Endothelial cell of umbilical vein (primary cell): ENCODE results near the gene PWWP3B.

Source experiments
- EZH2 ChIP-seq: IDR thresholded peaks from 2 replicates; pipeline ENCODE4 v1.6.1; 2012; ENCODE audit warnings: borderline replicate concordance, low read depth, mild to moderate bottlenecking, moderate library complexity, low read length, inconsistent platforms; ENCODE audit not compliant: severe bottlenecking
- FOS ChIP-seq: IDR thresholded peaks from 2 replicates; pipeline ENCODE4 v1.6.1; 2011; ENCODE audit warnings: mild to moderate bottlenecking, low read length, moderate library complexity, borderline replicate concordance; ENCODE audit not compliant: insufficient read depth
- GATA2 ChIP-seq: IDR thresholded peaks from 2 replicates; pipeline ENCODE4 v1.7.0; 2011; ENCODE audit warnings: low read depth, mild to moderate bottlenecking, moderate library complexity, mixed read lengths, low read length; ENCODE audit not compliant: insufficient read length, insufficient read depth
- JUN ChIP-seq: IDR thresholded peaks from 2 replicates; pipeline ENCODE4 v1.6.1; 2011; ENCODE audit warnings: borderline replicate concordance, low read depth; ENCODE audit not compliant: insufficient read length, insufficient read depth
- MYC ChIP-seq: IDR thresholded peaks from one replicate; pipeline ENCODE4 v1.6.1; 2011; ENCODE audit warnings: mild to moderate bottlenecking, low read depth, low read length
- POLR2A ChIP-seq: IDR thresholded peaks from 2 replicates; pipeline ENCODE4 v1.6.1; 2012; ENCODE audit warnings: low read depth, mild to moderate bottlenecking, control low read depth, low read length
- POLR2AphosphoS5 ChIP-seq: IDR thresholded peaks from 2 replicates; pipeline ENCODE4 v1.6.1; 2012; ENCODE audit warnings: low read depth, mild to moderate bottlenecking, control low read depth, low read length, moderate library complexity; ENCODE audit not compliant: insufficient read depth
- TF ChIP-seq, protein P1 (sequence below), 2 donors: IDR thresholded peaks; 1 replicate in 1 of 2; 2 replicates in 1 of 2; pipeline ENCODE4 v1.5.1; 2011; ENCODE audit warnings: low read length in 2 of 2, mild to moderate bottlenecking in 2 of 2, moderate library complexity in 2 of 2, control low read depth in 1 of 2, inconsistent platforms in 1 of 2, low read depth in 1 of 2; ENCODE audit not compliant: insufficient read depth in 1 of 2; ENCODE audit errors: extremely low read depth in 1 of 2
- TF ChIP-seq, protein P2 (sequence below): IDR thresholded peaks from 2 replicates; pipeline ENCODE4 v1.6.1; 2011; ENCODE audit not compliant: insufficient read depth, insufficient read length

GRCh38 chrX:106177106-106177981 lies 9.2 kb downstream of the PWWP3B start:
- TF ChIP-seq POLR2A (no peak), POLR2AphosphoS5 (no peak), FOS (no peak), EZH2 (no peak), MYC (no peak), JUN (no peak), GATA2 (no peak)
- TF ChIP-seq, protein P1, sequence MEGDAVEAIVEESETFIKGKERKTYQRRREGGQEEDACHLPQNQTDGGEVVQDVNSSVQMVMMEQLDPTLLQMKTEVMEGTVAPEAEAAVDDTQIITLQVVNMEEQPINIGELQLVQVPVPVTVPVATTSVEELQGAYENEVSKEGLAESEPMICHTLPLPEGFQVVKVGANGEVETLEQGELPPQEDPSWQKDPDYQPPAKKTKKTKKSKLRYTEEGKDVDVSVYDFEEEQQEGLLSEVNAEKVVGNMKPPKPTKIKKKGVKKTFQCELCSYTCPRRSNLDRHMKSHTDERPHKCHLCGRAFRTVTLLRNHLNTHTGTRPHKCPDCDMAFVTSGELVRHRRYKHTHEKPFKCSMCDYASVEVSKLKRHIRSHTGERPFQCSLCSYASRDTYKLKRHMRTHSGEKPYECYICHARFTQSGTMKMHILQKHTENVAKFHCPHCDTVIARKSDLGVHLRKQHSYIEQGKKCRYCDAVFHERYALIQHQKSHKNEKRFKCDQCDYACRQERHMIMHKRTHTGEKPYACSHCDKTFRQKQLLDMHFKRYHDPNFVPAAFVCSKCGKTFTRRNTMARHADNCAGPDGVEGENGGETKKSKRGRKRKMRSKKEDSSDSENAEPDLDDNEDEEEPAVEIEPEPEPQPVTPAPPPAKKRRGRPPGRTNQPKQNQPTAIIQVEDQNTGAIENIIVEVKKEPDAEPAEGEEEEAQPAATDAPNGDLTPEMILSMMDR (IDR thresholded peaks at IDR 0.05; ENCODE audit: extremely low read depth in 1 of 2, insufficient read depth in 1 of 2, low read depth in 1 of 2, low read length in 2 of 2): no peak
- TF ChIP-seq, protein P2, sequence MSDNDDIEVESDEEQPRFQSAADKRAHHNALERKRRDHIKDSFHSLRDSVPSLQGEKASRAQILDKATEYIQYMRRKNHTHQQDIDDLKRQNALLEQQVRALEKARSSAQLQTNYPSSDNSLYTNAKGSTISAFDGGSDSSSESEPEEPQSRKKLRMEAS: no peak
